HEK293T (cell line): ENCODE measurements around the gene TNFRSF8.

Experiments
- ARNT ChIP-seq: fragments of 450-650 bp; IDR thresholded peaks from 2 replicates; pipeline ENCODE4 v1.6.1; 2017; ENCODE audit warnings: mild to moderate bottlenecking
- BHLHE40 ChIP-seq: fragments of 450-650 bp; IDR thresholded peaks from 2 replicates; pipeline ENCODE4 v1.6.1; 2016; ENCODE audit warnings: mild to moderate bottlenecking, moderate library complexity, borderline replicate concordance
- CTBP1 ChIP-seq: fragments of 450-650 bp; IDR thresholded peaks from 2 replicates; pipeline ENCODE4 v1.6.1; 2016; ENCODE audit warnings: borderline replicate concordance
- FOXA1 ChIP-seq: fragments of 450-650 bp; IDR thresholded peaks from 2 replicates; pipeline ENCODE4 v1.6.1; 2016; ENCODE audit warnings: mild to moderate bottlenecking
- FOXK2 ChIP-seq: fragments of 450-650 bp; IDR thresholded peaks from 2 replicates; pipeline ENCODE4 v1.6.1; 2016; ENCODE audit warnings: mild to moderate bottlenecking
- FOXM1 ChIP-seq: fragments of 450-650 bp; IDR thresholded peaks from 2 replicates; pipeline ENCODE4 v1.6.1; 2017; ENCODE audit warnings: mild to moderate bottlenecking, borderline replicate concordance

GRCh38 chr1:12126781-12127180, 63.7 kb downstream of the TNFRSF8 start:
- TF ChIP-seq FOXA1 (no peak), BHLHE40 (no peak), FOXM1 (no peak), FOXK2 (no peak), ARNT (no peak), CTBP1 (no peak)
